COLO829 (cell line): ENCODE results near the gene PCDH12.

Experiments used
- DNase-seq: peaks from one replicate; pipeline ENCODE4 v3.0.0; 2012; ENCODE audit warnings: low spot score

PCDH12 gene

DNA sequence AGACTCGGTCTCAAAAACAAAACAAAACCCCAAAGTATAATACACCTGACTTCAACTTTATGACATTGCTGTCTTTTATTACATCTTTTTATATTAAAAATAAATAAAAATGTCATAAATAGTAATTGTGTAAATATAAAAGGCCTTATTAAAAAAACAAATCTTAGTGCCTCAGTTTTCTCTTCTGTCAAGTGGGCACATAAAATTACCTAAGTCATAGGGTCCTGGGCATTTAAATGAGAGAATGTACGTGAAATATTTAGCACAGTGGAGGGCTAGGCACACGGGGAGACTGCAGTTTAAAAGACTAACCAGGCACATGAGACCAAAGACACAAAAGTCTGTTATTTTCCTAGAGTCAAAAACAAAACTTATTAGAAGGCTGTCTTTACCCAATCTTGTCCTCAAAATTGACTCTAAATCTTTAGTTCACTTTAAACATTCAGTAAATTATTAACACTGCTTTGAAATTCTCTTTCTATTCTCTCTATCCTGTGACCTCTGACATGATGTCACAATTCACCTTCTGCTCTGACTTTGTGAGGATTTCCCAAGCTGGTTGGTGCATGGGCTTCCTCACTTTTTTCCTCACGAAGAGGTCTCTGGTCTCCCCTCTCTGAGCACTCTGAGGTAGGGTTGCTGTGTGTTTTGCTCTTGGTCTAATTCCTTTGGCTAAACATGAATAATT is 8.4 kb upstream of the PCDH12 start:
- no peak for DNase-seq

DNA sequence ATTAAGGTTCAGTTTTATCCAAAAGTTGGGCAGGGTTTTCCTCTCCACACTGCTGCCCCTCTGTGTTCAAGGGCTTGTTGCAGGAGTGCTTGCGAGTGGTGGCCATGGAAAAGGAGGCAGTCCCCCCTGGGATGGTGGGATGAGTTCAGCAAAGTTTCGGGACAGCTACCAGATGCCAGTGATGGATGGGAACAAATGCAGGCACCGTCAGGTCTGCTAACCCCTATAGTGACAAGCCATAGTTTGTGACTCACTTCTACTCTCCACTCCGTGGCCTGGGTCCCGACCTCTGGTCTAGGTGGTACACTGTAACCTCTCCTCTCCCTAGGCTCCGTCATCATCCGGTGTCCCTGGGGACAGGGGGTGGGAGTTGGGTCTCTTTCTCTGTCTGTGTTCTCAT is 7.1 kb upstream of the PCDH12 start:
- DNase-seq, result no peak

DNA sequence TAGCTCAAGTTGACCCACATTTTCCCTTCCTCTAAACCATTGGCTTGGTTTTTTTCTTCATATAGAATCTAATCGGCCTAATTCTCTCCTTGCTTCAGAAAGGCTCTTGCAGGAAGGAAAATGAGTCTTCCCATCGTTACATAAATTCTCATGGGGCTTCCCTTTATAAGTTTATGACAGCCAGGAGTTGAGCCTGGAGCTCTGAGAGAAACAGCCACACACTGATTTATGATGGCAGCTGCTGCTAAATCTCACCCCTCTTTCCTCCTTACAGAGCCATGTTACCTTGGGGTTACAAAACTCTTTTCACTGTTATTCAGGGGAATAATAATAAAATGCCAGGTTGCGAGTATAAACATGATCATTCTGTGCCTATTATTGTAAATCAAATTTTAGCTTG is 5.7 kb upstream of the PCDH12 start:
- no peak for DNase-seq

DNA sequence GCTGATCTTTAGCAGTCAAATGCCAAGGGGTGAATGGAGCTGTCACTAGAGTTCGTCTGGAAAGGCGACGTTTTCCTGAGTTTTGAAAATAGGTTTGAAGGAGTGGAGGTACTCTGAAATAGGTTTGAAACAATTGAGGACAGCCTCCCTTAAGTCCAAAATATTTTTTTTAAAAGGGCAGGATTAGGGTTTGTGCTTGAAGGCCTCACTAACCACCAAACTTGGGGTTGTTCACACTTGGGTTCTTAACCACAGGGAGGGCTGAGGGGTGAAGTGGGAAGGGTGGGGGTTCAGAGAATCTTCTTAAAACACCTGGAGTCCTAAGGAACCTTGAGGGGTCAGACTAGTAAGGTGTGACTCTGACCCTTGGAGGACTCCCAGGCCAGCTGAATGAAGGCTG is 3.5 kb upstream of the PCDH12 start:
- DNase-seq, result no peak

DNA sequence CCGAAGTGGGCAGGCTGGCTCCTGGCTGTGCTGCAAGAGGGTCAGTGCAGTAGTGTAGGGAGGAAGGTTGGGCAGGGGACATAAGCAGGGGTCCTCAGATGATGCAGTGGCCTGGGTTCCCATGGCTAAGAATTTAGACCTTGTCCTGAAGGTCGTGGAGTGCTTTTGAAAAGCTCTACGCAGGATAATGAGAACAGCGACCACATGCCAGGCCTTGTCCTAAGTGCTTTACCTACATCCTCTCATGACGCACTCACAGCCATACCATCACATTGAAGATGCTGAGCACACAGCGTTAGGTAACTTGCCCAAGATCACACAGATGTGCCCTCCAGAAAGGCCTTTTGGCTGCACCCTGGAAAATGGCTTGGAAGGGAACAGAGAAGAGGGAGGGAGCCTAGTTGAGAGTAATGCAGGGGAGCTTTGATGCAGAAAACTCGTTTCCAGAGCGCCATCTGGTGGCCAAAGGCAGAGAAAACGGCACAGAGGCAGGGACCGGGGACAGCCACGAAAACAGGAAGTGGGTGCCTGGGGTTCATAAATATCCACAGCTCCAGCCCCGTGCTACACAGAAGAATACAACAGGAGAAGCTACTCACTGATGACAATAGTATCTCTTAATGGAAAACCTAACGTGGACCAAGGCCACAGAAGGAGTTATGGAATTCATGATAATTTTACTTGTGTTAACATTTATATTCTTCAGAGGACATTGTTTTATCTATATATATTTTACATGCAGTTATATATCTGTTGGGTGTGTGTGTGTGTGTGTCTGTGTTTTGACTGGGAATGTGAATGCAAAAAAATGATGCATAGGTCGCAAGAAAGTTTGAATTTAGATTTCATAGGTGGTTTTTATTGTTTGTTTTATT is 2.7 kb upstream of the PCDH12 start:
- DNase-seq, result peak; percentile 67

DNA sequence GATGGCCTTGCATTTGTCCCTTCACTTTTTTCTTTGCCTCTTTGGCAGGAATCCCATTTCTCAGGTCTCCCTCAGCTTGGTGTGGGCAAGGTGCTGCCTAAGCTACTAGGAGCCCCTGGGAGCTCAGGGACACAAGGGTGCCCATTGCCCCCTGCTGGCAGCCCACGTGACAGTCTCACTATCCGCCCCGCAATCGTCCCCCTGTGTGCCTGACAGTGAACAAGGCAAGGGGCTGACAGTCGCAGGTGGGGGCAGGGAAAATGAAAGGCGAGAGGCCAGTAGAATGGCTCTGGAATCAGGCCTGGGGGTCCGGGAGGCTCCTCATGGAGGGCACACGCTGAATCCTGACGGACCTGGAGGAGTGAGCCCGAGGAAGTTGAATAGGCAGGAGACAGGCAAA is 2.0 kb upstream of the PCDH12 start:
- DNase-seq, result no peak

DNA sequence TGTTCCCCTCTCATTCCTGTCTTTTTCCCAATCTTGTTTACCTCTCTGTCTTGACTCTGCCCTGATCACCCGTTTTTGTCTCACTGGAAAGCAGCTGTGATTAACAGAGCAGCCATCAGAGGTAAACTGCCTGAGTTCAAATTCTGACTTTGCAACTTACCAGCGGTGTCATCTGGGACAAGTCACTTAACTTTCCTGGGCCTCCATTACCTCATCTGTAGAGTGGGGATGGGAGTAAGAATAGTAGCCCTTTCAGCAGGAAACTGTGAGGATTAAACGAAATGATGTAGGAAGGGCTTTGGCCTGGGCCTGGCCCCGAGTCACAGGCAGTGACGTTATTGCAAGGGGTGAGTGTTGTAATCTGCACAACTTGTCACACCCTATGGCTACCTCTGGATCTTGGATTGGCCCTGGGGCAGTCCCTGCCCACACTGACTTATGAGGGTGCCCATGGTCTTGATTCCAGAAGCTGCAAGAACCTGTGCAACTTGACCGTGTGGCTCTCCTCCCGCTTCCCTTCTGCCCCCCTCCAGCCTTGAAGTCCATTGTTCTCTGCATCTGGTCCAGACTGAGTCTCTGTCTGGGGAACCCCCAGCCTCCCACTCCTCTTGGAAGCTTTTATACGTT is 657 bp upstream of the PCDH12 start:
- DNase-seq, result no peak

DNA sequence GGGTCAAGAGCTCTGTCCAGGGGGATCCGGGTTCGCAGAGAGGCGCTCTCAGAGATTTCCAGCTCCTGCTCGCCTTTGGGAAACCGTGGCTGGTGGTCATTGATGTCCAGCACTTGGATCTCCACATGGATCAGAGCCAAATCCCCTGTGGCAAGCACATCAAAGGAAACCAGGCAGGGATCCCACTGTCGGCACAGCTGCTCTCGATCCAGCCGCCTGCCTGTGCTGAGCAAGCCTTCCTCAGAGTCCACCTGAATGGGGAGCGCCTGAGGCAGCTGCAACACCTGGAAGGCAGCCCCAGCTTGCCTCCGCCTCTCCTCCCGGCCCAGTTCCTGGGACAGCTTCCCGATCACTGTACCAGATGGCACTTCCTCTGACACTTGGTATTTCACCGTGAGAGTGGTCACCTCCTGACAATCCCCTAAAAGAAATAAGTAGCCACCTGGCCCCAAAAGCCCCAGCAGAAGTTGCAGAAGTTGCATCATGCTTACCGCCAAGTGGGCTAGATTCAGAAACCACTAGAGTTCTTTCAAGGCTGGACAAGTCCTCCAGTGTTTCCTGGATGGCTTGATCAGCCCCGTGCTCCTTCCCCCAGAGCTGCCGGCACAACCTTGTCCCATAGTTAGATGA is 520 bp downstream of the PCDH12 start:
- no peak for DNase-seq

DNA sequence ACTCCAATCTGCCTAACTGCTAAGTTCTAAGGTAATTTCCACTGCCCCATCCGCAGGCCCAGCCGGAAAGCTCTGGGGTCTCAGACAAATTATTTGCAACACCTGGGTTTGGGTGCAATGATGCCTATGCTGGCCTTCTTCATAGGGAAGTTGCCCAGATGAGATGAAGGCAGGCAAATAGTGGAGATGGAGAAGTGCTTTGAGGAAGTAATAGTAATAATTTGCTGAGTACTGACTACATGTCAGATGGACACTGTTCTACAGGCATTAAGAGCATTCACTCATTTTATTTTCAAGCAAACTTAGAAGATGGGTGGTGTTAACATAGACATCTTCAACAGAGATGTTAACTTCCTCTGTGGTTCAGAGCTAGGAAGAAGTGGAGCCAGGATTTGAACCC is 3.8 kb downstream of the PCDH12 start:
- DNase-seq, result no peak

DNA sequence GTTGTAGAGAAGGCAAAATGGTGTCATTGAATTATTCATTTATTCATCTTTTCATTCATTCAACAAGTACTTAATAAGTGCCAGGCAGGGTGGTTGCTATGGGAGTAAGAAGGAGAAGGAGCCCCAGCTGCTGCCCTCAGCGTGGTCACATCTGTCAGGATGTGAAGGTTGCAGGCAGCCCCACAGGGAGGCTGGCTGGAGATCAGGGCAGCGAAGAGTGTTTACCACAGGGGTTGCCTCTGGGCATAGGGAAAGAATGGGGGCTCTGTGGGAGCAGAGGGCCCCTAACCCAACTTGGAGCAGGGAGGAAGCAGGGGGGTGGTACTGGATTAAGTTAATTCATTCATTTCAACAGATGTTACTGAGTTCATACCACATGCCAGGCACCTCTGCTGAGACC is 6.0 kb downstream of the PCDH12 start:
- no peak for DNase-seq

DNA sequence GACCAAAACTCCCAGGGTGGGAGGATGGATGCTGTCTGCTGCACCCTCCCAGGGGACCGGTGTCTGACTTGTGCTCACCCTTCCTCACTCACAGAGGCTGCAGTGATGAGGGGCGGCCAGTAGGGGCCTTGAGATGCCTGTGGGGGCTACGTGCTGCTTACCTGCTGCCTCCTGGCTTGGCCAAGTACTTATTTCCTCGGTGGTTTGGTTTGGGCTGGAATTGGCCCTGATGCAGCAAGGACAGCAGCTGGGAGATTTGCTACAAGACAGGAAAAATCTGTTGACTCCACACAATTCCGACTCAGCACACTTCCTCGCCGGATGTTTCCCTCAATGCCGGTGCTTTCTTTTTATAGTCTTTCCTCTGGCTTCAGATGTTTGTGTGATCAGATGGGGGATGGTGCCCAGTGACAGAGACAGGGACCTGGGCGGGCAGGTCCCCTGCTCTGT is 6.6 kb downstream of the PCDH12 start:
- DNase-seq, result no peak

DNA sequence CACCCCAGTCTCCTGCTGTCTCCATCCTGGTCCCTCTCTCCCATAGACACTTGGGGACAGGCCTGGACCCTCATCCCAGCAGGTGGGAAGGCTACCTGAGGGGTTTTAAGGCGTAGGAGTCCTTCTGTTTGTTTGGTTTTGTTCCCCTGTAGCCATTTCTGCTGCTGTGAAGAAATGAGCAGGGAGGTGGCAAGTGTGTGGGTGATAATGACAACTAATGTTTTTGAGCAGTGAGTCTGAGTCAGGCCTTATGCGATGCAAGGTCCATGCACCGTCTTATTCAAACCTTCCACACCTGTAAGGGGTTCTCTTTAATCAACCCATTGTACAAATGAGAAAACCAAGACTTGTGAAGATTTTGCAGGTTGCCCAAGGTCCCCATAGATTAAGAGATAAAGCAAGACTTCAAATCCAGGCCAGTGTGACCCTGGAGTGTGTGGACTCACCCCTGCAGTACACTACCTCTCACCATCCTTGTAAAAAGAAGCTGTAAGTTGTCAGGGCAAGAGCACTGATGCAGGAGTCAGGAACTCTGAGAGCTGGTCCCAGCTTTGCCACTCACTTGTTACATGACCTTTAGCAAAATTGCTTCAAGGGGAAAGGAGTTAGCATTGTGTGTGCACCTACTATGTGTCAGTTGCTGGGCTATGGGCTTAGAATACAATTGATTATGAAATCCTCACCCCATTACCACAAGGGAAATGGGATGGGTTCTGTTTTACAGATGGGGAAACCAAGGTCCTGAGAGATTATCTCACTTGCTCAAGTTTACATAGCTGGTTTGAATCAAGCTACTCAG is 7.6 kb downstream of the PCDH12 start:
- no peak for DNase-seq

DNA sequence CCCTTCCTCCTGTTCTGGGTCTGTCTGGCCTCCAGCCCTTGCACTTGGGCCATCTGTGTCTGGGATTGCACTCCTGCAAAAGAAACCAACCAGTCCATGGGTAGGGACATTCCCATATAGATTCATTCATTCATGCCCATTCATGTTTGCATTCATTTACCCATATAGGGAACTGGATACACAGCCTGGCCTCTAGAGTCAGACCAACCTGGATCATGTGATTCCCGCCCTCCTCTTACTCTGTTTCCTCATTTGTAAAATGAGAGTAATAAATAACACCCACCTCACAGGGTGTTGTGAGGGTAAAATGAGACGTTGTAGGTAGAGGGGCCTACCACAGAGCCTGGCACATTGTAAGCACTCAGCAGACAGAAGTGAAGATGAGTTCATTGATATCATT is 8.5 kb downstream of the PCDH12 start:
- DNase-seq, result no peak

DNA sequence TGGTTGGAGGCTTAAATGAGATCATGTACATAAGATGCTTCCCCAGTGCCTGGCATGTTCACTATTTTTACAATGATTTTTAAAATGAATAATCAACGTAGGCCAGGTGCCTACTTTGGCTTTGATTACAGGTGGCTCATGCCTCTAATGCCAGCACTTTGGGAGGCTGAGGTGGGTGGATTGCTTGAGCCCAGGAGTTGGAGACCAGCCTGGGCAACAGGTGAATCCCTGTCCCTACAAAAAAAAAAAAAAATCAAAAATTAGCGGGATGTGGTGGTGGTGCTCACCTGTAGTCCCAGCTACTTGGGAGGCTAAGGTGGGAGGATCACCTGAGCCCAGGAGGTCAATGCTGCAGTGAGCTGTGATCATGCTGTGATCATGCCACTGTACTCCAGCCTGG is 9.2 kb downstream of the PCDH12 start:
- no peak for DNase-seq

DNA sequence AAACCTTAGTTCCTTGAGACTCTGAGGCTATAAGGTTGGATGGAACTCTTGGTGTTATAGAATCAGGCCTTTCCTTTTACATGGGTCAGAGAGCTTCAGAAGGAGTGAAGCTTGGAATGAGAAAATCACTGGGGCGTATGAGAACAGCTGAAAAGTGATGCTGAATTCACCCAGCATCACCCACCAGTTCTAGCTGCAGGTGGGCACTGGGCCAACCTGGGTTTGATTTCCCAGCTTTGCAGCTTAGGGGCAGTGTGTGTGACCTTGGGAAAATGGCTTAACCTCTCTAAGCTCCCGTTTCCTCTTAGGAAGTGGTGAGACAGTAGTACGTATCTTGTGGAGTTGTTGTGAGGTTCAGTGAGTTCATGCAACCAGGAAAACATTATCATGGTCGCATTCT is 10.7 kb downstream of the PCDH12 start:
- DNase-seq, result no peak

DNA sequence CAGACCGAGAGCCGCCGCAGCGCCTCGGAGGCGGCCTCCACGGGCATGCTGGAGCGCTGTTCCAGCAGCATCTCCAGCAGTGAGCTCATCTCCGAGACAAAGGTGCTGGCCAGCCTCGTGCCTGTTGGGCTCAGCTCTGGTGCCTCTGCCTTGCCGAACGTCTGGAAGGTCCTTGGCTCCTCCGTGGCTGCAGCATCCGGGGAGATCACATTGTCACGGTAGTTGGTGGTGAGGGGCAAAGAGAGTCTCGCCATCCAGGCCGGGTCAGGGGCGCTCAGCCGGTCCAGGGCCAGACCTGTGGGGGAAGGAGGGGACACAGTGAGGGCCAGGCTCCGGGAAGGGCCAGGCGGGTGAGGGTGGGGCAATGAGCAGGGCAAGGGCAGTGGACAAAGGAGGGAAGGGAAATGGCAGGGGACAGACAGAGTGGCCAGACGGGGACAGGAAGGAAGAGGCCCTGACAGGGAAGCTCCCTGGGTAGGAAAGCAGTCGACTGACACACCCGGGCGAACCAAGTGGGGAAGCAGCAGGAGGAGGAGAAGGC is 12.4 kb downstream of the PCDH12 start:
- DNase-seq, result no peak

DNA sequence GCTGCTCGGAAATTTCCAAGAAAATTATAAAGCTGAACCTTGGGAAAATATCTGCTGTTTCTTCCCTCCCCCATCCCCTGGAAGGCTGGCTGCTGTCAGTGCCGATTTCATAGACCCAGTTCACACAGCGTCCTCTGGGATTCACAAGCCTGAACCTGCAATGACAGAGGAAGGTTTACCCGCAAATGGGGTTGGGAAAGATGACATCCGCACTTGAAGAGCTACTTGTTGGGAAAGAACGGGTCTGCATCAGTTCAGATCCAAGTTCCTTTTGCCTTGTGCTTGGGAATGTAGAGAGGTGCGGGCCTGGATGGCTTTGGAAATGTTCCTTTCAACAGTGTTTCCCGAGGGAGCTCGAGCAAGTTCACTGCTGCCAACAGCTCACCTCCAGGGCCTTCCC is 13.9 kb downstream of the PCDH12 start:
- no peak for DNase-seq

DNA sequence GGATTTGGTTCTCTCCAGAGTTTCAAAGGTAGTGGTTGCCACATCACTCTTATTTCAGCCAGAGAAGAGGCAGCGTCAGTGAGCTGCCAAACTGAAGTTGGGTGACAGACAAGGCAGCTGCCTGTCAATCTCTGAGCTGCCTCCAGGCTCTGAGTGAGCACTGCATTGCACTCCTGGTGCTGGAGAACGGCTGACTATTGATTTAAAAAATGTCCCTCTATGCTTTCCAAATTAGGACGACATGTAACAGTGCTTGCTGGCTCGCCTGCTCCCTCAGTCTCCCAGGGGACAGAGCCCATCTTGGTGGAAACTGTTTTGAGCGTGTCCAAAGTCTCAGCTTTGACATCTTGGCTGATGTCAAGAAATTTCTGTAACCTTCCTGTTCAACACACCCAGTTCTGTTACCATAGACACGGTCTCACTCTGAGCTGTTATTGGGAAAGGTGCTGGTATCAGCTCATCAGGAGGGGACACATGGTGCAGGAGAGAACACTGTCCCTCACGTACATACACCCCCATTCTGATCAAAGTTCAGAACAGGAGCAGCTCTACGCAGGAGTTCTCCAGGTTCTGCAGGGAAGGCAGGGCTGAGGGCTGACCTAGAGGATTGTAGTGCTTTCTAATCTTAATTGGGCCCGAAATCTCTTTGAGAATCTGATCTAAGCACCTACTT is 15.7 kb downstream of the PCDH12 start:
- no peak for DNase-seq

DNA sequence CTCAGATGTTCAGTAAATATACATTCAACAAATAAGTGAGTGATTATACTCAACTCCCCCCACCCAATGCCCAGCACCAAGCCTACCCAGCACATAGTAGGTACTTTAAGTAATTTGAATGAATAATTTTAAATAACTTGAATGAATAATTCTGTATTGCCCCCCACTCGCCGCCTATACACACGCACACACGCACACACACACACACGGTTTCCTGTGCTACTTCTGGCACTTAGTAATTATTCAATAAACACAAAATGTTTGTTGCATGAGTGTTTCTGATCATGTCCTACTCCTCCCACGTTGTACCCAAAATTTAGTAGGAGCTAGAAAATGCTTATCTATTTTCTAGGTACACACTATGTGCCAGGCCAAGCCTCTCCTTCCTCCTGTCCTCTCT is 16.2 kb downstream of the PCDH12 start:
- no peak for DNase-seq

DNA sequence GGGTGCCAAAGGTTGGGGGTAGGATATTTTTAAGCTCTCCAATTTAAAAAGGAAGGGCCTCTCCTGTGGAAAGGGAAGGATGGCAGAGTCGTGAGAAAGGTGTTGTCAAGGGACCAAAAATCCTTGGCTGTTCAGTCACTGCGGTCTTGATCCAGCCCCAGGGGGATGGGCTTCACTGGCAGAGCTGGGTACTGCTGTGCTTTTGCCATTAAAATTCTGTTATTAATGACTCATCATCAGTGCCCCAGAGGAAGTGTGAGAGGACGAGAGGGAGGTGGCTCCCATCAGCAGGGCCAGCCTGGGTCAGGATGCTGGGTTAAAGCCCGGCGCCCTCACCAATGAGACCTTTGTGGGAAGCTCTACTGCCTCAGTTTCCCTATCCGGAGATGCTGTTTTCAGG is 16.7 kb downstream of the PCDH12 start:
- DNase-seq, result no peak

DNA sequence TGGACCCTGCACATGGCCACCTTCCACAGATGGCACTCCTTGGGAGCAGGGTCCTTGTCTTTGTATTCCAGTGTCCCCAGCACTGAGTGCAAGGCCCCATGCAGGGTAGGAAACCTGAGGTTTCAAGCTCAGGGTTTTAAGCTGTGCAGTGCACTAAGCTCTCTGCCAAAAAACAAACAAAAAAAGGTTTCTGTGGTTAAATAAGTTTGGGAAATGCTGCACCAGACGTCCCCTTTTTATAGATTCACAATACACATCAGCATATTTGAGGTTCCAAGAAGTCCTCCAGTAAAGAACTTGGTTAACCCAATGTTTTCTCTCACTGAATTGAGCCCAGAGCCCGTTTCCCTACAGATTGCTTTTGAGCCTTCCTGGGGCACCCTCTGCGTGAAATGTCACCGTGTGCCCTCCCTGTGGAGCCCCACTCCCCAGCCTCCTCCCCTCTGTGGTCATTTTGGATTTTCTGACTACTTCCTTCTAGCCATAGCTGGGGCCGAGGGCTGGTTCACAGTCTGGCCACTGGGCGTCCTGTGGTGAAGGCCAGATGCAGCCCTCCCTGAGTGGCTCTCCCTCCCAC is 17.2 kb downstream of the PCDH12 start:
- no peak for DNase-seq
